Measurements from ENCODE around the gene ABLIM3.
"Not testable (repeated sequence)": the region's sequence is repeated elsewhere in the genome, so short reads cannot be mapped to it uniquely, and the experiment has no call there.

The ABLIM3 gene

DNA sequence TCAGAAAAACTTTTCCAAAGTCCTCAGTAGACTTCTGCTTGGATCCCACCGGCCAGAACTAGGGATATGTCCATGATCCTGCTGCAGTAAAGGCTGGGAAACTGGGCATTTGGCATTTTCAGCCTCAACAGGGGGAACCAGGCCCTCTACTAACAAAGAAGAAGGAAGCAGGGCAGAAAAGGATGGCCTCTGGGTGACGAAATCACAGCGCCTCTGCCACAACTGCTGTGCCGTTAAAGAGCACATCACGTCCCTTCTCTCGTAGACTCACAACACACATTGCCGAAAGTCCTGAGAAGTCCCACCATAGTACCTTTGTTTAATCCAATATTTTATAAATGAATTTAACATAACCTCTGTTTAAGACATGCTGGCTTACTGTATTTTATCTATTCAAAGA lies 120.0 kb downstream of the ABLIM3 start:
- no peak for ATAC-seq

DNA sequence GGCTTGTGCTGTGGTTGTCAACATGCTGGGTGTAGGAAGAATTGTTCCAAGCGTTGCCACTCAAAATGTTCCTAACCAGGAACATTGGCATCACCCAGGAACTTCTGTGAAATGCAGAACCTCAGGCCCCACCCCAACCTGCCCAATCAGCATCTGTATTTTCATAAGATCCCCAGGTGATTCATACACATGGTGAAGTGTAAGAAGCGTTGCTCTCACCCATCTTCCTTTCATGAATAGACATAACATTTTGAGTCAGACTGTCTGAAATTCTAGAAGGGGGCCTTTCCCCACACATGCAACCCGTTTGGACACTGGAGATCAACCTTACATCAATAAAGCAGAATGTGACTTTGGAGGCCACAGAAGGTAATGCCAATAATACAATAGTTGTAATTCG lies 121.0 kb downstream of the ABLIM3 start:
- peak in 1 of 2 donors; percentile 33 for ATAC-seq

DNA sequence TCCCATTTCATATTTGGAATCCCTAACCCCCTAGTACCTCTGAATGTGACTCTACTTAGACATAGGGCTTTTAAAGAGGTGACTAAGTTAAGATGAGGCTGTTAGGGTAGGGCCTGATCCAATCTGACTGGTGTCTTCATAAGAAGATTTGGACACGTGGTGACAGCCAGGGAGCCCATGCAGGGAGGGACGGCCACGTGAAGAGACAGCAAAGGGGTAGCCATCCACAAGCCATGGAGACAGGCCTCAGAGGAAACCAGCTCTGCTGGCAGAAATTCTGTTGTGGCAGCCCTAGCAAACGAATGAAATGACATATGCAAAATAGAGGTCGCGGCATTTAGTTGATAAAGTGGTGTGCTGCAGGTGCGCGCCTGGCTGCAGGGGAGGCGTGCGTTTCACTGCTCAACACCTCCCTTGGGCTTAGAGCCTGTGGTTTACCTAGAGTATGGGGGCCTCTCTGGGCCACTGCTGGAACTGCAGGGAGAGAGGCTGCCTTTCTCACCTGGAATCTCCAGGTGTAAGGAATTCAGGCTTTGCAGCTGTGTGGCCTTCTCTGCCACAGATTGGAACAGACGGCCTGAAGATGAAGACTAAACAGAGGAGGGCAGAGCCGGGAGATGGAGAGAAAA lies 123.3 kb downstream of the ABLIM3 start:
- ATAC-seq = peak; percentile 61 to 77

DNA sequence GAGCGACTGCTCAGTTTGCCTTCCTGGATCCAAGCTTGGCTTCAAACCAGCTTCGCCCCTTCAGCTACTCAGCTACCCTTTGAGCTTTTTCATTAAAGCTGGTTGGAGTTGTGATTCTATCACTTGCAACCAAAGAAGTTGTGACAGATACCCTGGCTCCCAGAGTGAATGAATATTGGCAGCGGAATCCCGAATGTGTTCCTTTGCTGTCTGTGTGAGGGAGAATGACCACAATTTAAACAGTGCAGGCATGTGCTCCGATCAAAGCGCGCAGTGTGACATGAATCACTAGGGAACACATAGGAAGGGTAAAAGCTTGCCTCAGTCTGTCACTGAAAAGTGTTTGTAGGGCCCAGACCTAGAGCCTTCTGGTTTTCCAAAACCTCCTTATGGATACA lies 123.8 kb downstream of the ABLIM3 start:
- ATAC-seq = no peak

DNA sequence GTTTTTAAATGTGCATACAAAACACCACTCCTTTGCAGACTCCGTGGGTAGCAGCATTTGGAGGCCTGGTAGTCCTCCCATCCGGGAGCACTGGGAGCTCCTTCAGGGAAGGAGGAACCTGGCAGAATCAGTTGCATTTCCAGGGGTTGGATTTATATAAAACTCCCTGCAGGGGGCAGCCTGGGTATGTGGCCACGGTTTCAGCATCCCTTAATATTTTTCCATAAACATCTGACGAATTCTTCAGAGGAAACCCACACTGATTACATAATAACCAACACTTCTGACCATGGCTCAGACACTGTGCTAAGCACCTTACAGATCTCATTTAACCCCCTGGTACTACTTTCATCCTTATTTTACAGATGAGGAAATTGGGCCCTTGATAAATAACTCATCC lies 124.3 kb downstream of the ABLIM3 start:
- no peak for ATAC-seq

DNA sequence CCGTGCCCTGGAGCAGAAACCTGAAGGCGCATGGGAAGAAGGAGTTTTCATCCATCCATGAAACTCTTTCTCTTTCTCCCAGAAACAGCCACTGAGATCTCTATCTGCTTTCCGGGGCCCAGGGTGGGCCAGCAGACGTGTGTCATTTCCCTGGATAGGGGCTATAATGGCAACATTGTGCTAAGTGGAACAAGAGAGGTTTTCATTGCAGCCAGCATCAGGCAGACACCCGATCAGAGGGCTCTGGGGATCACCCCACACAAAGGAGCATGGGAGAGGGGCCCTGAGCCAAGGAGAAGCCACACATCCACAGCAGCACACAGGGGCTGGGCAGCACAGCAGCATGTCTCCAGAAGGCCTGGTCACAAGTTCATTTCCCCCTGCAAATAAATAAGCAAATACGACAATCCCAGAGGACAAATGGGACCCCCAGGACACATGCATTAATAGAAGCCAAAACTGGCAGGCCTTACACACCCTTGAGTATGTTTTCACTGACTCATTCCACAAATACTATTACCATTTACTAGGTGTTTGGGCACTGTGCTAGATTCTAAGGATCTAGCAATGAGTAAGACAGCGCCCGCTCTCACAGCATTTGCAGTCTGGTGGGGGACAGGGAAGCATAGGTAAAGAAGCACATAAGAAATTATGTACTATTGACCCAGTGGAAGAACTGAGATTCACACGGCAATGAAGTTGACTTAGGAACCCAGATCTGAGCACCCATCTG lies 126.1 kb downstream of the ABLIM3 start:
- ATAC-seq = no peak

DNA sequence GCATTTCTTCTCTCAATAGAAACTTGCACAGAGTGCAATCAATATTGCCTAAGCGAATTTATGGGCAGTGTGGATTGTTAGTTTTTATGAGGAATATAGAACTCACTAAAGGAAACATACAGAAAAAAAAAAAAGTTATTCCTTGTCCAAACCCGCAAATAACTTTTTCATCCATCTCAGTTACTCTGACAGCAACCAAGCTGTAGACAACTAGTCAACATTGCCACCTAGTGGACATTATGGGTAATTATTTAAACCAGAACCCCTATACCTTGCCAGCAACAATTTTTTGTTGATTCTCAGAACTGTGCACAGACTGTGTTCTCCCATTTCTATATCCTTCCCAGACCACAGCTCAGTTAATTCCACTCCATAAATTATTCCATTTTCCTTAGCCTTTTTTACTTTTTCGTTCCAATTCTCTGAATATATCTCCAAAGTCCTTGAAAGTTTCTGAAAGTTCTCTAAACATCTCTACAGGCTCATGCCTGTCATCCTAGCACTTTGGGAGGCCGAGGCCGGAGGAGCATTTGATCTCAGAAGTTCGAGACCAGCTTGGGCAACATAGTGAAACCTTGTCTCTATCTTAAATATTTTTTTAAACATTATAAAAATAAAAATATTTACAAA lies 127.8 kb downstream of the ABLIM3 start:
- peak; percentile 50 to 56 for ATAC-seq

DNA sequence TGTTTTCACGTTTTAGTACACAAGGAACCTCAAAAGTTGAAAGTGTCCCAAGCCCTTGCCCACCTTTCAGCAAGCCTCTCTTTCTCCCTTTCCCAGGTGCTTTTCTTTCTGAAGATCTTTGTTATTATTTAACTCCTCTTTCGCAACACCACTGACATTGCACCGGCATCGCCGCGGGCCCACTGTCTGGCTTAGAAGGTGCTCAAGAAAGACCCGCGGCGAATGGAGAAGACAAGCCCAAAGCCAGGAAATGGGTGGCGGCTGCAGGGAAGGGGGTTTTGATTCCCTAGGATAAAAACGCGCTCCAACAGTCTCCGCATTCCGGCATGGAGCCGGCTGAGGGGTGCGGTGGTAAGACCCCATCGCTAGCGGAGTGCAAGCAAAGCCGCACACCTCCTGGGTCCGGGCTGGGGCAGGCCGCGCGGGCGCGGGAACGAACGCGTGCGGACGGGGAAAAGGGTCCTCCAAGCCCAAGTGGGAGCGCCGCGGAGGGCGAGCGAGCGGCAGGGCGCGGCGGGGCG lies 130.0 kb downstream of the ABLIM3 start:
- no peak for ATAC-seq

DNA sequence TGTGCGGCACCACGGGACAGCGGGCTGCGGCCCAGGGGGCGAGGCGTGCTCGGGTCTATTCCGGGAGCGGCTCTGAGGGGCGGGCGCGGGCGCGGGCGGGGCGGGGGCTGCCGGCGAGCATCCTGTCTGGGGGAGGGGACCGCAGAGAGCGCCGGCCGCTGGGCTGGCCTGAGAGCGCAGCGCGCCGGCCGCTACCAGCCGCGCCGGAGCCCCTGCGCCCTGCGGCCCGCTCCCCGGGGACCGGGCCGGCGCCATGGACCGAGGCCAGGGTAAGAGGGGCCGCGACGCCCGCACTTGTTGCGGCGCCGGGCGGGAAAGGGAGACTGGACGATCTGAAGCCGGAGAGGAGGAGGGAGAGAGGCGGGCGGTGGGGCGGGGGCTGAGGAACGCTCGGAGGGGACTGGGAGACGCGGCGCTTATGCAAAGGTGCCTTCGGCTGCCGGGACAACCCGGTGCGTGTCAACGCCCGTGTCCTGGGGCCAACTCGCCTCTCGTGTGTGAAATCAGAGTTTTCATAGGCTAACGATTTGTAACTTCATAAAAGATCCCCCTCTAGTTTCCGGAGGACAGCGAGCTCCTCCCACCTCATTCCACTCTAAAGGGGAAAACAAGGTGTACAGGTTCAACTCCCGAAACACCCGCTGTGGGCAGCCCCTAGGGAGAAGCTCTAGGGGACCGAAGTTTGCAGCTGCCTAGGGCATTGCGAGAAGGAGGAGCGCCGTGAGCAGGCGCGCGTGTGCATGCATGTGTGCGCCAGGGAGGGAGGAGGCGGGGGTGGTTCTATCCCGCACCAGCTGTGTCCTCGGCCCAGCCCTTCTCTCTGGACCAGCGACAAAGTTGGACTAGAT lies 130.6 kb downstream of the ABLIM3 start, which contains the start of gene AFAP1L1:
Gene AFAP1L1 (plus strand): TSS at position 144 of the 848 bp plus-strand sequence. CDS start 110 bp downstream, at position 254.
- peak; percentile 22 to 40 for ATAC-seq

DNA sequence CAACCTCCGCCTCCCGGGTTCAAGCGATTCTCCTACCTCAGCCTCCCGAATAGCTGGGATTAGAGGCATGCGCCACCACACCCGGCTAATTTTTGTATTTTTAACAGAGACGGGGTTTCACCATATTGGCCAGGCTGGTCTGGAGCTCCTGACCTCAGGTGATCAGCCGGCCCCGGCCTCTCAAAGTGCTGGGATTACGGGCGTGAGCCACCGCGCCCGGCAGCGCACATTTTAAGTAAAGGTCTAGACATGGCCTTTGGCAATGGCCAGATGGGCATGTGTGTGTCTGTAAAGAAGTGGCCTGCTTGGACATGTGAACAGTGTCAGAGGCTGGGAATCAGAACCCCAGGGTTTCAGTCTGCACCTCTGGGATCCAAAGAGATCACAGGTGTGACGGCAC lies 131.5 kb downstream of the ABLIM3 start:
- not testable (repeated sequence) for ATAC-seq

DNA sequence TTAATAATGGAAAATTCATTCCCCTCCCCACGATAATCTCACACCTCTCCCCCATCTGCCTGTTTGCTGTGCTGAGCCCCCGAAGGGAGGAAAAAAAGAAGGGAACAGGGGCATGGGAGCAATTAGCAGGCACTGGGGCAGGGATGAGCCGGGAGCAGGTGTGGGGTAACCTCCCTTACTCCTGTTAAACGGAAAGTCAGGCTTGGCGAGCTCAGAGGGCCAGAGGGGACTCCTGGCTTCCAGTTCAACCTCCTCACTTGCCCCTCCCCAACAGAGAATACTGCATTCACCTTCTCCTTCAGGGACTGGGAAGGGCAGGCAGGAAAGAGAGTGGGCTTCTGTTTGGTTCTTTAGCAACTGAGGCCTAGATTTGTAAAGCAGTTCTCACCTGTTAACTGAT lies 131.9 kb downstream of the ABLIM3 start:
- ATAC-seq = no peak

DNA sequence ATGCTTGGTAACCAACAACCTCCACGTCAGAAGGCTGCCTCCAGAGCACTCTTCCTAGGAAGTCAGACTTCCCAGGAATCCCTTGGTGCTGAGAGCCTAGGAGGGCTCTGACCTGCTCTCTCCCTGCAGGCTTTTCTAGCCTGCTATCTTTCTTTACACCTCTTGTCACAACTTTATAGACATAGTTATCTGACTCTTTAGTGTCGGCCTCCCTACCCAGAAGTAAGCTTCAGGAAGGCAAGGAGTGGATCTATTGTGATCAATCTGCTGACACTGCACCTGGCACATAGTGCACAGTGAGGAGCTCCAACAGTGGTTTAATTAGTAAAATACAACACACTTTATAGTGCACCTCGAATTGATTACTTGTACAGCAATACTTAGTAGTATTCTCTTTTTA lies 132.7 kb downstream of the ABLIM3 start:
- ATAC-seq = no peak

DNA sequence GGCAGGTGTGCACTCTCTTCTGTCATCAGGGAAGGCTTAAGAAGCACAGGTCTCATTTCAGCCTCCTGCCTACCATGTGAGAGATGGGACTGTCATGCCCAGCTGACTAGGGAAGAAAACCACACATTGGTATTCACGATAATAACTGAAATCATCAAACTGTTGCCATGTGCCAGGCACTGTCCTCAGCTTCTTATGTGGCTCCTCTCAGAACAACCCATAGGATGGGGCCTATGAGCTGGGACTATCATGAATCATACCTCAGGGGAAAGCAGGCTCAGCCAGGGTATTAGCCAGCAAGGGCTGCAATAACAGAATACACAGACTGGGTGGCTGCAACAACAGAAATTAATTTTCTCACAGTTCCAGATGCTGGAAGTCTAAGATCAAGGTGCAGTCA lies 133.6 kb downstream of the ABLIM3 start:
- no peak for ATAC-seq

DNA sequence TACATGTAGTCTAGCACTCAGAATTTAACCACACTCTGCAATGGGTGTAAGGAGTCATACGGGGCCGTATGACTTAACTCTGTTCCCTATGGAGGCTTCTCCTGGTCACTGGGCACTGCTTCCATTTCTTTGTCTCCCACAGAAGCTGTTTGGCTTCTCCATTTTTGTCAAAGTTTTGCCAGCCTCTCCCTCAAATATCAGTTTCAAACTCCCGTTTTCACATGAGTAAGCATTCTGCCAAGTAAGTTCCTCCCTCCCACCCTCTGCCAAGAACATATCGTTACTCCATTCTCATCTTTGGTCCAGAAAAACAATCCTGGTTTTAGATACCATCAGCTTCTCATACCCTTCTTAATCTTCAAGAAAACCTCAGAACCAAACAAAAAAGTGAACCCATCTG lies 136.5 kb downstream of the ABLIM3 start:
- ATAC-seq = no peak

DNA sequence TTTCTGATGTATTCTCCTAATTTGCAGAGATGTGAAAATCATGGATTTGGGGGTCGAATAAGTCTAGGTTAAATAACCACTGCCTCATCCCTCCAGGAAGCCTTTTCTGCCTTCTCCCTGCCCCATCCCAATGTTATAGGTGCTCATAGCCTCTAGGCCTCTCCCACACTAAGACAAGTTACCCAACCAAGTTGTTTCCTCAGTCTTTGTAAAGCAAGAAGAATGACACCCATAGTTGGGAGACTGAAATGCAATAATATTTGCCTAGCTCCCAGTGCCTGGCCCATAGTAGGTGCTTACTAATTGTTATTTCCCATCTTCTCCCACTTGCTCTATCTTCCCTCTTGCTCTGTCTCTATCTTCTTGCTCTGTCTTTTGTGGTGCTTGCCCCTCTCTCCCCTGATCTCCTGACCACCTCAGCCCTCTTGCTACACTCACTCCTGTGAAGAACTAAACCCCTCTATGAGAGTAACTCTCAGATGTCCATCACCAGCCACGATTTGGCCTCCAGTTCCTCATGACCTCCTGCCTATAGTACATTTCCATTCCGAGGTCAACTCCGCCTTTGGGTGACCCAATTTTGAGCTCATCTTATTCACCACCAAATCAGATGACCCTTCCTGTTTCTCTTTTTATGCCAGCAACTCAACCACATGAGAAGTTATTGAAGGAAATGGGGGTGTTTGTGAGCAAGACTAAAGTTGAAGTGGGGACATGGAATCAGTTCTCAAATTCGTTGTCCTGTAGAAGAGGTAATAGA lies 137.3 kb downstream of the ABLIM3 start:
- no peak for ATAC-seq

DNA sequence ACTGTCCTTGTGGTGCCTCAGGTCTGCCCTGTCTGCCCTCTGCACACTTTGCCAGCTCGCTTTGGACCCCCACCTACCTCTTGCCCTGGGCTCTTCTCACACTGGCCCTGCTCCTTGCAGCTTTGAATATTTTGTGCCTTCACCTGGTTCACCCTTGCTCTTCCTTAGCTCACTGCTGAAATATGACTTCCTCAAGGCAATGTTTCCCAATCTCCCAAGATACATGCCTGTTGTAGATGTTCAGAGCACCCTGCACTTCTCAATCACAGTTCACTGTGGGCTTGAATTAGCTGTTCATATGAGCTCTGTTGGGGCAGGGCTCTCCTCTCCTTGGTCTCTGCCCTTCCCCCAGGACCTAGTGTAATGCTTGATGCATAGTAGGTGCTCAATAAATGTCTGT lies 138.4 kb downstream of the ABLIM3 start:
- ATAC-seq = no peak

DNA sequence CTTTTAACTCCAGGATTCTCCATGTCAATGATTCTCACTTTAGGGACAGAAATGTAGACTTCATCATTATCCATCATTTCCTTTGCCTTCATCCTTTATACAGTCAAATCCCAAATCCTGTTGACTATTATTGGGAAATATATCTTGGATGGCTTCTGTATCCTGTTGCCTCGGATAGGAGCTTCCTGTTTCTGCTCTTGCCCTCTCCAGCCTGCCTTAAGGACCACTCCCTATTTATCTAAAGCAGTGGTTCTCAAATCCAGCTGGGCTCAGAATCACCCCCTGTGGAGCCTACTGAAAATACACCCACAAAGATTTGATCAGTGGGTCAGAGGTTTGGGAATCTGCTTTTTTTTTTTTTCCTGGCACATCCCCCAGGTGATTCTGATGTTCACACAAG lies 138.8 kb downstream of the ABLIM3 start:
- no peak for ATAC-seq

DNA sequence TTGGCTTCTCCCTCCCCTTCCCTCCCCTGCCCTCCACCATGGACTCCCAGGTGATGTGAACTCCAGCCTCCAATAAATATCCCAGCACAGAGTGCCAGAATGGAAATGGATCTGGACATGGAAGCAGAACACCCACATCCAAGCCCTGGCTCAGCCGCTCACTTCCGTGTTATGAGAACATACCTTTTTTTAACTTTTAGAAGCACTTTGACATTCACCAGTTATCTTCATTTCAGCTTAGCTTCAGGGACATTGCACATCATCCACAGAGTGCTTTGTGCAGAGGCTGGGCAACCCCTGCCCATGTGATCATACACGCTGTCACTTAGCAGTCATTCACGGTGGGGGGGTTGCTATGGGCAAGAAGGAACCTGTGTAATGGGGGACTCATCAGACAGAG lies 139.5 kb downstream of the ABLIM3 start:
- no peak for ATAC-seq

DNA sequence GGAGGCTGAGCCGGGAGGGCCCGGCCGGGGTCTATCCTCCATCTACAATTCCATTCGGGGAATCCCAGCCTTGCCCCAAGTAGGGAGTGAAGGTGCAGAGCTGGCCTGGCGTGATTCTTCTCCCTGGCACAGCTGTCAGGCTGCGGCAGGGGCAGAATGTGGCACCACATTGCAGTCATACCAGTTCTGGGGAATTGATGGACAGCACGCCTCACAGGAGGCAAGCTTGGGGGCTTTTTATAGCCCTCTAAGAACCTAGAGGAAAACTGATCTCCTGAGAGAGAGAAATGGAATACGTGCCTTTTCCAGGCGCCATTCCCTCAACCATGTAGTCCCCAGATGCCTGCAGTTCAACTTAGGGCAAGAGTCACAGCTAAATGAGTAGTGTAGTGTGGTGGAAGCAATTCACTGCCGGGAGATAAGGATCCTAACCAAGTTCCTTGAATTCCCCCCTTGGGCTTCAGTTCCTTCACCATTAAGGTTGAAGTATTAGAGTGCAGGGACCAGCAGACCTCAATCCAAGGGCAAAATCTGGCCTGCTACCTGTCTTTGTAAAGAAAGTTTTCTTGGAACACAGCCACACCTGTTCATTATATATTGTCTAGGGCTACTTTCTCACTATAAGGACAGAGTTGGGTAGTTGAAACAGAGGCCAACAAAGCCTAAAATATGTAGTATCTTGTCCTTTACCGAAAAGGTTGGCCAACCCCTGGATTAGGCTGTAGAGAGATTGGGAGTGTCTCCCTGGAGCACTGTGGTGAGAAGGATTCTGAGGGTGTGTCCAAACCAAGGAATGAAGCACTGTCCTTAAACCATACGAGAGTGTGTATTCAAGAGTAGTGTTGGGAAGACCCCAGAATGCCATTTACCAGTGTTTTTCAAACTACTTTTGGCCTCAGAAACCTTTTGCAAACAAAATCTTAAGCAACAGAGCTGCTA lies 141.0 kb downstream of the ABLIM3 start:
- ATAC-seq = no peak

DNA sequence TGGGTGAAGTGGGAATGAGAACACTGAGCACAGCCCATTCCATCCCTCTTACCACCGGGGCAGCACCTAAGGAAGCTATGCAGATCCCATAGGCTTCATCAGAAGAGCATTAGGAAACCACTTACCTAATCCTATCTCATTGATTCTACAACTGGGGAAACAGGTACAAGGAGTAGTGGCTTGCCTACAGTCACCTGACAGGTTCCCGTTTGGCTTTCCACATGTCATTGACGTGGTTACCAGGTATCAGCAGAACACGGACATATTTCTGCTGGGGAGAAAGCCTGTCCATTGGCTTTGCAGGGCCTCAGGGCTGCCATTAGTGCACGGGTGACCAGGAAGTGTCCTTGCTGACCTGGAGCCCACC lies 141.7 kb downstream of the ABLIM3 start:
- no peak for ATAC-seq
